ENCODE measurements around the gene MCF2L. TPM values are rescaled to one million over a fixed set of nuclear protein-coding genes. Genes with fewer than 3 reads are reported as not detected.
A peak's percentile ranks its signal among the peaks of the same experiment; 100 is the strongest.

The MCF2L gene
- total RNA-seq, 1 donor from 2014 or later = 83.0 TPM

GRCh38 chr13:112984501-112984900 lies 15.5 kb downstream of the MCF2L start:
- Mint-ChIP-seq H3K4me1 (ENCODE audit: low read depth, unreplicated experiment) (peaks cover 8% of the 10 kb centered on the region), H3K27me3 (ENCODE audit: unreplicated experiment) (peaks cover 13% of the 10 kb centered on the region), H3K9me3 (ENCODE audit: unreplicated experiment) (peaks cover 5% of the 10 kb centered on the region), H3K36me3 (ENCODE audit: unreplicated experiment) (peaks cover 4% of the 10 kb centered on the region), H3K4me3 (ENCODE audit: unreplicated experiment) (no peak overlapping the region), H3K27ac (ENCODE audit: unreplicated experiment) (no peak overlapping the region)
- TF ChIP-seq CTCF (IDR thresholded peaks at IDR 0.05; ENCODE audit: partially characterized antibody, unreplicated experiment) = no peak
- DNase-seq = no peak

GRCh38 chr13:112984954-112985802 lies 16.2 kb downstream of the MCF2L start:
- peaks cover 14% of the 10 kb centered on the region for H3K27me3 Mint-ChIP-seq (ENCODE audit: unreplicated experiment)

GRCh38 chr13:112985803-112986408 lies 16.9 kb downstream of the MCF2L start:
- Mint-ChIP-seq H3K9me3 (ENCODE audit: unreplicated experiment) (peaks cover 8% of the 10 kb centered on the region), H3K36me3 (ENCODE audit: unreplicated experiment) (peaks cover 11% of the 10 kb centered on the region), H3K27me3 (ENCODE audit: unreplicated experiment) (peaks cover 14% of the 10 kb centered on the region), H3K4me3 (ENCODE audit: unreplicated experiment) (peak overlapping the region; percentile 61), H3K27ac (ENCODE audit: unreplicated experiment) (no peak overlapping the region), H3K4me1 (ENCODE audit: low read depth, unreplicated experiment) (peaks cover 8% of the 10 kb centered on the region)
- no peak for DNase-seq
- TF ChIP-seq CTCF (IDR thresholded peaks at IDR 0.05; ENCODE audit: partially characterized antibody, unreplicated experiment) = no peak

More at GRCh38 chr13:112984954-112985802, 16.2 kb downstream of the MCF2L start:
- Mint-ChIP-seq H3K36me3 (ENCODE audit: unreplicated experiment) (peaks cover 11% of the 10 kb centered on the region), H3K27ac (ENCODE audit: unreplicated experiment) (no peak overlapping the region), H3K9me3 (ENCODE audit: unreplicated experiment) (peaks cover 8% of the 10 kb centered on the region), H3K4me1 (ENCODE audit: low read depth, unreplicated experiment) (peaks cover 8% of the 10 kb centered on the region), H3K4me3 (ENCODE audit: unreplicated experiment) (no peak overlapping the region)
- TF ChIP-seq CTCF (IDR thresholded peaks at IDR 0.05; ENCODE audit: partially characterized antibody, unreplicated experiment) = no peak
- DNase-seq = no peak

- Mint-ChIP-seq H3K27me3 (ENCODE audit: unreplicated experiment) (peaks cover 16% of the 10 kb centered on the region), H3K4me1 (ENCODE audit: low read depth, unreplicated experiment) (peaks cover 10% of the 10 kb centered on the region), H3K27ac (ENCODE audit: unreplicated experiment) (no peak overlapping the region), H3K36me3 (ENCODE audit: unreplicated experiment) (peaks cover 11% of the 10 kb centered on the region), H3K9me3 (ENCODE audit: unreplicated experiment) (peaks cover 8% of the 10 kb centered on the region), H3K4me3 (ENCODE audit: unreplicated experiment) (no peak overlapping the region)
- TF ChIP-seq CTCF (IDR thresholded peaks at IDR 0.05; ENCODE audit: partially characterized antibody, unreplicated experiment) = no peak
- no peak for DNase-seq
Measured at GRCh38 chr13:112986470-112986869, 17.5 kb downstream of the MCF2L start.
